Osteocyte (in vitro differentiated cells): ENCODE measurements around the gene GDPD3. TPM values are rescaled to one million over a fixed set of nuclear protein-coding genes. Genes with fewer than 3 reads are reported as not detected.

Experiments used
- DNase-seq: peaks from one replicate; pipeline ENCODE4 v3.0.0; 2021; ENCODE audit warnings: mixed read lengths; ENCODE audit not compliant: unreplicated experiment; ENCODE audit errors: extremely low spot score
- H3K27ac Mint-ChIP-seq: one replicate; pipeline ENCODE4 v1.8.0; 2021; ENCODE audit warnings: mild to moderate bottlenecking, mixed read lengths; ENCODE audit not compliant: unreplicated experiment
- H3K27me3 Mint-ChIP-seq: one replicate; pipeline ENCODE4 v1.8.0; 2021; ENCODE audit warnings: mixed read lengths; ENCODE audit not compliant: unreplicated experiment
- H3K36me3 Mint-ChIP-seq: one replicate; pipeline ENCODE4 v1.8.0; 2021; ENCODE audit warnings: mixed read lengths; ENCODE audit not compliant: unreplicated experiment
- H3K4me1 Mint-ChIP-seq: one replicate; pipeline ENCODE4 v1.8.0; 2021; ENCODE audit warnings: mixed read lengths; ENCODE audit not compliant: unreplicated experiment
- H3K4me3 Mint-ChIP-seq: one replicate; pipeline ENCODE4 v1.8.0; 2021; ENCODE audit warnings: mild to moderate bottlenecking, moderate library complexity, mixed read lengths; ENCODE audit not compliant: unreplicated experiment
- H3K9me3 Mint-ChIP-seq: one replicate; pipeline ENCODE4 v1.8.0; 2021; ENCODE audit warnings: mixed read lengths; ENCODE audit not compliant: unreplicated experiment
- CTCF ChIP-seq: fragments of 200-600 bp; sonication (generic); IDR thresholded peaks from 2 replicates; pipeline ENCODE4 v1.5.0; 2021; ENCODE audit warnings: antibody characterized with exemption, mild to moderate bottlenecking, moderate library complexity
- total RNA-seq: library from RNA; stranded (reverse); gene quantifications from 2 replicates; pipeline ENCODE4 v1.2.1, GENCODE V29; 2021

Gene GDPD3
- total RNA-seq, 1 donor from 2014 or later: 3.6 TPM

- TF ChIP-seq CTCF: no peak
- H3K4me3 Mint-ChIP-seq: no peak overlapping the region
- H3K4me1 Mint-ChIP-seq: no peaks in the 10 kb centered on the region
- H3K9me3 Mint-ChIP-seq: no peaks in the 10 kb centered on the region
- peaks cover 23% of the 10 kb centered on the region for H3K36me3 Mint-ChIP-seq
- DNase-seq: no peak
- H3K27me3 Mint-ChIP-seq: no peaks in the 10 kb centered on the region
- no peak overlapping the region for H3K27ac Mint-ChIP-seq
Observed at GRCh38 chr16:30083216-30084055, 29.9 kb downstream of the GDPD3 start.

- Mint-ChIP-seq H3K9me3 (no peaks in the 10 kb centered on the region), H3K4me3 (no peak overlapping the region), H3K27ac (no peak overlapping the region), H3K27me3 (no peaks in the 10 kb centered on the region), H3K36me3 (peaks cover 29% of the 10 kb centered on the region), H3K4me1 (peaks cover 6% of the 10 kb centered on the region)
- peak; percentile 15 for TF ChIP-seq CTCF
- DNase-seq: no peak
Observed at GRCh38 chr16:30082545-30083090, 30.7 kb downstream of the GDPD3 start.

GRCh38 chr16:30079480-30079879 is 33.9 kb downstream of the GDPD3 start:
- no peak overlapping the region for H3K27ac Mint-ChIP-seq
- no peaks in the 10 kb centered on the region for H3K9me3 Mint-ChIP-seq
- no peak for DNase-seq
- H3K4me1 Mint-ChIP-seq: peaks cover 28% of the 10 kb centered on the region
- peaks cover 28% of the 10 kb centered on the region for H3K36me3 Mint-ChIP-seq
- no peak for TF ChIP-seq CTCF
- no peak overlapping the region for H3K4me3 Mint-ChIP-seq
- H3K27me3 Mint-ChIP-seq: no peaks in the 10 kb centered on the region

GRCh38 chr16:30078744-30079143 is 34.6 kb downstream of the GDPD3 start:
- Mint-ChIP-seq H3K4me1 (peaks cover 28% of the 10 kb centered on the region), H3K4me3 (no peak overlapping the region), H3K27me3 (no peaks in the 10 kb centered on the region), H3K36me3 (peaks cover 28% of the 10 kb centered on the region), H3K27ac (no peak overlapping the region), H3K9me3 (no peaks in the 10 kb centered on the region)
- TF ChIP-seq CTCF: no peak
- DNase-seq: no peak

GRCh38 chr16:30077656-30078055 is 35.7 kb downstream of the GDPD3 start:
- peak overlapping the region; percentile 96 for H3K27ac Mint-ChIP-seq
- no peak for TF ChIP-seq CTCF
- H3K36me3 Mint-ChIP-seq: peaks cover 19% of the 10 kb centered on the region

More at GRCh38 chr16:30077656-30078055, 35.7 kb downstream of the GDPD3 start:
- no peak for DNase-seq
- Mint-ChIP-seq H3K4me1 (peaks cover 28% of the 10 kb centered on the region), H3K9me3 (no peaks in the 10 kb centered on the region), H3K27me3 (no peaks in the 10 kb centered on the region), H3K4me3 (peak overlapping the region; percentile 93)
